ENCODE measurements around the gene TENM3. TPM values are rescaled to one million over a fixed set of nuclear protein-coding genes. Genes with fewer than 3 reads are reported as not detected.

TENM3 gene
- total RNA-seq, 1 donor from 2014 or later = 17.8 TPM

- DNase-seq (ENCODE audit: low read depth, low spot score) = no peak
Measured at GRCh38 chr4:182394181-182394580, 151.0 kb downstream of the TENM3 start.

- DNase-seq (ENCODE audit: low read depth, low spot score) = no peak
Measured at GRCh38 chr4:182400081-182400480, 156.9 kb downstream of the TENM3 start.

- DNase-seq (ENCODE audit: low read depth, low spot score) = no peak
Measured at GRCh38 chr4:182400790-182401189, 157.6 kb downstream of the TENM3 start.

- DNase-seq (ENCODE audit: low read depth, low spot score) = no peak
Measured at GRCh38 chr4:182404376-182404775, 161.2 kb downstream of the TENM3 start.

- no peak for DNase-seq (ENCODE audit: low read depth, low spot score)
Measured at GRCh38 chr4:182405087-182405486, 161.9 kb downstream of the TENM3 start.

- DNase-seq (ENCODE audit: low read depth, low spot score) = no peak
Measured at GRCh38 chr4:182409271-182409670, 166.1 kb downstream of the TENM3 start.

- no peak for DNase-seq (ENCODE audit: low read depth, low spot score)
Measured at GRCh38 chr4:182411391-182411790, 168.2 kb downstream of the TENM3 start.

- DNase-seq (ENCODE audit: low read depth, low spot score) = no peak
Measured at GRCh38 chr4:182413550-182413949, 170.3 kb downstream of the TENM3 start.

GRCh38 chr4:182415116-182415515 lies 171.9 kb downstream of the TENM3 start:
- DNase-seq (ENCODE audit: low read depth, low spot score) = no peak

GRCh38 chr4:182416067-182416466 lies 172.9 kb downstream of the TENM3 start:
- DNase-seq (ENCODE audit: low read depth, low spot score) = no peak

GRCh38 chr4:182418054-182418734 lies 175.0 kb downstream of the TENM3 start:
- DNase-seq (ENCODE audit: low read depth, low spot score) = no peak

GRCh38 chr4:182420189-182420588 lies 177.0 kb downstream of the TENM3 start:
- DNase-seq (ENCODE audit: low read depth, low spot score) = no peak

- DNase-seq (ENCODE audit: low read depth, low spot score) = no peak
Measured at GRCh38 chr4:182421753-182422152, 178.6 kb downstream of the TENM3 start.

- no peak for DNase-seq (ENCODE audit: low read depth, low spot score)
Measured at GRCh38 chr4:182425302-182425701, 182.1 kb downstream of the TENM3 start.

GRCh38 chr4:182426901-182427300 lies 183.7 kb downstream of the TENM3 start:
- no peak for DNase-seq (ENCODE audit: low read depth, low spot score)

GRCh38 chr4:182427554-182427953 lies 184.4 kb downstream of the TENM3 start:
- DNase-seq (ENCODE audit: low read depth, low spot score) = no peak

- no peak for DNase-seq (ENCODE audit: low read depth, low spot score)
Measured at GRCh38 chr4:182429896-182430295, 186.7 kb downstream of the TENM3 start.

- DNase-seq (ENCODE audit: low read depth, low spot score) = no peak
Measured at GRCh38 chr4:182432819-182433218, 189.6 kb downstream of the TENM3 start.

GRCh38 chr4:182434720-182435119 lies 191.5 kb downstream of the TENM3 start:
- no peak for DNase-seq (ENCODE audit: low read depth, low spot score)

- no peak for DNase-seq (ENCODE audit: low read depth, low spot score)
Measured at GRCh38 chr4:182435401-182435800, 192.2 kb downstream of the TENM3 start.

- no peak for DNase-seq (ENCODE audit: low read depth, low spot score)
Measured at GRCh38 chr4:182443070-182443469, 199.9 kb downstream of the TENM3 start.

- no peak for DNase-seq (ENCODE audit: low read depth, low spot score)
Measured at GRCh38 chr4:182447767-182448280, 204.6 kb downstream of the TENM3 start.

Data from pulmonary artery endothelial cell (primary cell).